ENCODE measurements around the gene NKTR. TPM values are rescaled to one million over a fixed set of nuclear protein-coding genes. Genes with fewer than 3 reads are reported as not detected.

NKTR gene
- polyA plus RNA-seq, 1 experiment = 19.0 TPM

DNA sequence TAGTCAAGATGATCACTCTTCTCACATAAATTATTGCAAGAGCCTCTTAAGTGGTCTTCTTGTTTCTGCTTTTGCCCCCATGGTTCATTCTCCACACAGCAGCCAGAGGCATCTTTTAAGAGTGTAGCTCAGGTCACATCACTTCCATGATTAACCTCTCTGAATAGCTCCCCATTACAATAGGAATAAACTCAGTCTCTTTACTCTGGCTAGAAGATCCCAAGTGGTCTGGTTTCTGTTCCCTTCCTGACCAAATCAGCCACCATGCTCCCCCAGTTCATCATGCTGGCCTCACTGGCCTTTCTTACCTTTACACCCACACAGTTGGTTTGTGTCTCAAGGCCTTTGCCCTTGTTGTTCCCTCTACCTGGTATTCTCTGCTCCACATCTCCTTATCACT, 93.9 kb downstream of the NKTR start:
- H3K27me3 ChIP-seq (ENCODE audit: control insufficient read depth, insufficient read depth, low read length) = peaks cover 10% of the 10 kb centered on the region
- TF ChIP-seq, protein P1, sequence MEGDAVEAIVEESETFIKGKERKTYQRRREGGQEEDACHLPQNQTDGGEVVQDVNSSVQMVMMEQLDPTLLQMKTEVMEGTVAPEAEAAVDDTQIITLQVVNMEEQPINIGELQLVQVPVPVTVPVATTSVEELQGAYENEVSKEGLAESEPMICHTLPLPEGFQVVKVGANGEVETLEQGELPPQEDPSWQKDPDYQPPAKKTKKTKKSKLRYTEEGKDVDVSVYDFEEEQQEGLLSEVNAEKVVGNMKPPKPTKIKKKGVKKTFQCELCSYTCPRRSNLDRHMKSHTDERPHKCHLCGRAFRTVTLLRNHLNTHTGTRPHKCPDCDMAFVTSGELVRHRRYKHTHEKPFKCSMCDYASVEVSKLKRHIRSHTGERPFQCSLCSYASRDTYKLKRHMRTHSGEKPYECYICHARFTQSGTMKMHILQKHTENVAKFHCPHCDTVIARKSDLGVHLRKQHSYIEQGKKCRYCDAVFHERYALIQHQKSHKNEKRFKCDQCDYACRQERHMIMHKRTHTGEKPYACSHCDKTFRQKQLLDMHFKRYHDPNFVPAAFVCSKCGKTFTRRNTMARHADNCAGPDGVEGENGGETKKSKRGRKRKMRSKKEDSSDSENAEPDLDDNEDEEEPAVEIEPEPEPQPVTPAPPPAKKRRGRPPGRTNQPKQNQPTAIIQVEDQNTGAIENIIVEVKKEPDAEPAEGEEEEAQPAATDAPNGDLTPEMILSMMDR (IDR thresholded peaks at IDR 0.05; ENCODE audit: insufficient read depth, low read depth, low read length) = no peak
- H3K4me3 ChIP-seq (ENCODE audit: low read depth, low read length) = no peak overlapping the region
- DNase-seq (ENCODE audit: low read depth) = no peak
- POLR2A ChIA-PET = no interaction called here
- CTCF ChIA-PET = no interaction called here
- H3K36me3 ChIP-seq (ENCODE audit: control insufficient read depth, insufficient read depth, low read length) = no peaks in the 10 kb centered on the region

DNA sequence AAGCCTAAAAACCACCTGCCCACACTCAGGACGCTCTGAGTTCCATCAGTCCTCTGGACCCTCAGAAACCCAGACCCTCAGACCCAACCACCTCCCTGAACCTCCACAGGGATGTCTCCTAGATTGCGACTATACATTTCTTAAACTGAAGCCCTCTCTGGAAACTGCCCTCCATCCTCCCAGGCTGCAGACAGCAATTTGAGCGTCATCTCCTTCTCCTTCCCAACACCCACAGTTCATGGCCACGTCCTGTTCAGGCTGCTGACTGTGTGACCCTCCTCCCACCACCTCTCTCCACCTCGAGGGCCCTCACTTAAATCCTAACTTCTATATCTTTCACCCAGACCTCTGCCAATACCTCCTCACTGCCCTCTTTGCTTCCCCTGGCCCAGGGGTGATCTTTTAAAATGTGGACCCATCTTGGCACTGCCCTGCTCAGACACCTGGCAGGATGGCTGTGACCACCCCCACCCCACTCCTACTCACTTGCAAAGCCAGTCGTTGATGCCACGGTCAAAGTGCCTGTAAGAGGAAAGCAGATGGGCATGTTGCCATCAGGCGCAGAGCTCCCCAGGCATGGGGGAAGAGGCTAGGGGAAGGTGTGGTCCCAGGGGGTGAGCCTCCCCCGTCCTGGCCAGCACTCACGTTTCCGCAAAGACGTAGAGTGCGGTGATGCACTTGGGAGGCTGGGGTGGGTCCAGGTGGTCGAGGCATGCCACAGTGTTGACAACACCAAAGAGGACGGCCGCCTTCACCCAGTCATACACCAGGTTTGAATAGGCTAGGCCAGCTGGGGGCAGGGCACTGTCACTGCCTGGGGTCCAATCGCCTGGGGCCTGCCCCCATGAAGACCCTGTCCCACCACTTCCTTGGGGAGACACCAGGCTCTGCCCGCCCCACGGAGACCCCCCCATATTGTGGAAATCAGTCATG, 96.1 kb downstream of the NKTR start:
- ChIA-PET POLR2A (no interaction called here), CTCF (no interaction called here)
- no peaks in the 10 kb centered on the region for H3K36me3 ChIP-seq (ENCODE audit: control insufficient read depth, insufficient read depth, low read length)

DNA sequence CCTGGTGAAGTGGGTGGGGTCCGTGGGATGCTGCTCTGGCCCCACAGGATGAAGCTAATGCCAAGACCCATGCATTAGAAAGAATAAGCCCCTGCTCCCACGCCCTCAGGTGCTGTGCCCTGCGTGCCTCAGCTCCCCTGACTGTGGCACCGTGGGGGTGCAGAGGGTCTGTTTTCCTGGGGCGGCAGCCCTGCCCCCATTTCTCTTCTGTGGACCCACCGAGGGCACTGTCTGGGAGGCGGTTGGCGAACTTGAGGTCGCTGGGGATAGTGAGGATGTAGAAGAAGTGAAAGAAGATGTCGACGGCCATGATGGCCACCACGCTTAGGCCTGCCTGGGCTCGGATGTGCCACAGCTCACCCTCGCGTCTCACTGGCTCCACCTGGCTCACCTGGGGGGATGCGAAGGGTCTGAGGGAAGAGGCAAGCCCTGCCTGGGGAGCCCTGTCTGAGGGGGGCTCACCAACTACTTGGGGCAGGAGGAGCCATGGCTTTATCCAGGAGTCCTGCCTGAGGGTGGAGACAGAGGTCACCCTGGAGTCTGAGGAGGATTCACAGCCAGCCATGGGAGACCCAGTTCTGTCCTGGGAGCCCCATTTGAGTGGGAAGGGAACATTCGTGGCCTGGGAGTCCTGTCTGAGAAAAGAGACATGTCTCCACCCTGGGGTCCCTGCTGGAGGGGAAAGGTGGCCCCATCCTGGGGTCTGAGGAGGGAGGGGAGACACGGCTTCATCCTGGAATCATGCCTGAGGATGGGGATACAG, 97.0 kb downstream of the NKTR start:
- ChIA-PET POLR2A (no interaction called here), CTCF (interaction anchor here (1.7 kb wide), 1 partner anchor 15 kb away, joined by 3 read pairs; no protein-coding TSS in a partner anchor)
- Histone ChIP-seq H3K4me3 (ENCODE audit: low read depth, low read length) (no peak overlapping the region), H3K36me3 (ENCODE audit: control insufficient read depth, insufficient read depth, low read length) (no peaks in the 10 kb centered on the region), H3K27me3 (ENCODE audit: control insufficient read depth, insufficient read depth, low read length) (peaks cover 2% of the 10 kb centered on the region; the same call in 1 of the 2 replicates)
- no peak for DNase-seq (ENCODE audit: low read depth)
- TF ChIP-seq, protein P1 (IDR thresholded peaks at IDR 0.05; ENCODE audit: insufficient read depth, low read depth, low read length) = no peak

More for the DNA sequence above, 96.1 kb downstream of the NKTR start:
- no peak overlapping the region for H3K4me3 ChIP-seq (ENCODE audit: low read depth, low read length)
- TF ChIP-seq, protein P1 (IDR thresholded peaks at IDR 0.05; ENCODE audit: insufficient read depth, low read depth, low read length) = no peak
- peaks cover 6% of the 10 kb centered on the region; the same call in 1 of the 2 replicates for H3K27me3 ChIP-seq (ENCODE audit: control insufficient read depth, insufficient read depth, low read length)
- no peak for DNase-seq (ENCODE audit: low read depth)

Other genes with a start within 250 kb of the NKTR start
- gene LYZL4, start 190.1 kb upstream of the NKTR start, polyA plus RNA-seq (2011; rRNA removed) = not detected in 2 replicates
- gene VIPR1, start 98.0 kb upstream of the NKTR start, polyA plus RNA-seq (2011; rRNA removed) = not detected in 2 replicates
- gene SEC22C, start 18.7 kb upstream of the NKTR start, polyA plus RNA-seq (2011; rRNA removed) = 45.9 and 47.8 TPM in 2 replicates
- 19.7 and 25.7 TPM in 2 replicates for gene SS18L2, start 9.8 kb upstream of the NKTR start, polyA plus RNA-seq (2011; rRNA removed)
- 19.2 and 30.1 TPM in 2 replicates for gene ZBTB47, start 53.0 kb downstream of the NKTR start, polyA plus RNA-seq (2011; rRNA removed)
- not detected in 2 replicates for gene KLHL40, start 84.9 kb downstream of the NKTR start, polyA plus RNA-seq (2011; rRNA removed)
- gene HHATL, start 102.1 kb downstream of the NKTR start, polyA plus RNA-seq (2011; rRNA removed) = not detected in 2 replicates
- 0.16 and 0.18 TPM in 2 replicates for gene CCDC13, start 172.6 kb downstream of the NKTR start, polyA plus RNA-seq (2011; rRNA removed)
- gene HIGD1A, start 203.8 kb downstream of the NKTR start, polyA plus RNA-seq (2011; rRNA removed) = 51.1 and 144 TPM in 2 replicates
- 0.15 TPM in 1 of 2 replicates, not detected in the other for gene ACKR2, start 208.8 kb downstream of the NKTR start, polyA plus RNA-seq (2011; rRNA removed)